Neural cell (in vitro differentiated cells): ENCODE results near the gene KCNK13. TPM values are rescaled to one million over a fixed set of nuclear protein-coding genes. Genes with fewer than 3 reads are reported as not detected.

Experiments used
- H2AFZ ChIP-seq: fragments of 200-600, 300-800 bp; sonication (generic), shearing (Covaris generic); 2 replicates; pipeline ENCODE4 v1.6.0; 2014; ENCODE audit warnings: low read depth, mild to moderate bottlenecking, antibody characterized with exemption, low read length, moderate library complexity
- H3F3A ChIP-seq: fragments of 200-600 bp; shearing (Covaris generic); 2 replicates; pipeline ENCODE4 v1.6.1; 2016; ENCODE audit warnings: mild to moderate bottlenecking, moderate library complexity, mixed read lengths, antibody characterized with exemption, low read length; ENCODE audit not compliant: insufficient read depth, poor library complexity, severe bottlenecking
- H3K27ac ChIP-seq: fragments of 200-600, 300-800 bp; sonication (generic), shearing (Covaris generic); 2 replicates; pipeline ENCODE4 v1.5.1; 2014; ENCODE audit warnings: mild to moderate bottlenecking, low read length, moderate library complexity
- H3K27me3 ChIP-seq: fragments of 300-800, 200-600 bp; sonication (generic), shearing (Covaris generic); 2 replicates; pipeline ENCODE4 v1.6.0; 2014; ENCODE audit warnings: mild to moderate bottlenecking, low read depth, low read length, moderate library complexity; ENCODE audit not compliant: insufficient read depth
- H3K36me3 ChIP-seq: fragments of 300-800, 200-600 bp; sonication (generic), shearing (Covaris generic); 2 replicates; pipeline ENCODE4 v1.5.1; 2014; ENCODE audit warnings: mild to moderate bottlenecking, antibody characterized with exemption, low read length, moderate library complexity; ENCODE audit not compliant: insufficient read depth
- H3K4me2 ChIP-seq: fragments of 300-800, 200-600 bp; sonication (generic), shearing (Covaris generic); 2 replicates; pipeline ENCODE4 v1.6.0; 2014; ENCODE audit warnings: mild to moderate bottlenecking, low read length
- H3K4me3 ChIP-seq: fragments of 300-800, 200-600 bp; sonication (generic), shearing (Covaris generic); 2 replicates; pipeline ENCODE4 v1.5.1; 2014; ENCODE audit warnings: mild to moderate bottlenecking, low read length, moderate library complexity
- H3K79me2 ChIP-seq: fragments of 200-600 bp; shearing (Covaris generic); replicated peaks from 2 replicates; pipeline ENCODE4 v1.6.0; 2014; ENCODE audit warnings: mild to moderate bottlenecking, low read length, moderate library complexity; ENCODE audit not compliant: insufficient read depth
- H3K9ac ChIP-seq: fragments of 300-800, 200-600 bp; sonication (generic), shearing (Covaris generic); 2 replicates; pipeline ENCODE4 v1.6.1; 2016; ENCODE audit warnings: mild to moderate bottlenecking, low read length, mixed read lengths
- H3K9me2 ChIP-seq: fragments of 200-600 bp; shearing (Covaris generic); 2 replicates; pipeline ENCODE4 v1.6.1; 2016; ENCODE audit warnings: mild to moderate bottlenecking, low read length, mixed read lengths; ENCODE audit not compliant: insufficient read depth
- H3K9me3 ChIP-seq: fragments of 200-600, 300-800 bp; sonication (generic), shearing (Covaris generic); 2 replicates; pipeline ENCODE4 v1.6.1; 2016; ENCODE audit warnings: mild to moderate bottlenecking, mixed run types, low read length, moderate library complexity, mixed read lengths
- H4K20me1 ChIP-seq: fragments of 200-600 bp; shearing (Covaris generic); 2 replicates; pipeline ENCODE4 v1.6.1; 2016; ENCODE audit warnings: mild to moderate bottlenecking, mixed run types; ENCODE audit not compliant: insufficient read depth
- EP300 ChIP-seq: fragments of 450-650 bp; conservative IDR thresholded peaks from 2 replicates; pipeline ENCODE4 v1.6.1; 2014; ENCODE audit warnings: antibody characterized with exemption, mild to moderate bottlenecking, moderate library complexity; ENCODE audit not compliant: poor library complexity, severe bottlenecking
- EZH2 ChIP-seq: fragments of 200-600, 300-800 bp; shearing (Covaris generic), sonication (generic); IDR thresholded peaks from 2 replicates; pipeline ENCODE4 v1.6.1; 2014; ENCODE audit warnings: antibody characterized with exemption, low read length, borderline replicate concordance, mild to moderate bottlenecking; ENCODE audit not compliant: insufficient read depth, poor library complexity, severe bottlenecking
- MXI1 ChIP-seq: fragments of 450-650 bp; conservative IDR thresholded peaks from 2 replicates; pipeline ENCODE4 v1.6.1; 2014; ENCODE audit warnings: antibody characterized with exemption, mild to moderate bottlenecking; ENCODE audit not compliant: poor library complexity, severe bottlenecking
- POLR2AphosphoS5 ChIP-seq: IDR thresholded peaks from 2 replicates; pipeline ENCODE4 v1.6.1; 2012
- RAD21 ChIP-seq: fragments of 450-650 bp; conservative IDR thresholded peaks from 2 replicates; pipeline ENCODE4 v1.6.1; 2014; ENCODE audit warnings: antibody characterized with exemption, mild to moderate bottlenecking, moderate library complexity
- SMC3 ChIP-seq: fragments of 450-650 bp; conservative IDR thresholded peaks from 2 replicates; pipeline ENCODE4 v1.6.1; 2014; ENCODE audit warnings: antibody characterized with exemption, mild to moderate bottlenecking, moderate library complexity; ENCODE audit not compliant: poor library complexity
- TAF1 ChIP-seq: IDR thresholded peaks from 2 replicates; pipeline ENCODE4 v1.6.1; 2012; ENCODE audit warnings: low read depth
- polyA plus RNA-seq: library from polyadenylated mRNA; depleted of rRNA; stranded (reverse); fragments of >200 nt; gene quantifications from 2 replicates; pipeline ENCODE4 v1.2.3, GENCODE V29; 2014
- TF ChIP-seq, protein P1 (sequence below): fragments of 450-650 bp; IDR thresholded peaks from 2 replicates; pipeline ENCODE4 v1.5.1; 2014; ENCODE audit warnings: antibody characterized with exemption, mild to moderate bottlenecking, moderate library complexity; ENCODE audit not compliant: poor library complexity, severe bottlenecking
- TF ChIP-seq, protein P2 (sequence below): IDR thresholded peaks from 2 replicates; pipeline ENCODE4 v1.6.1; 2012; ENCODE audit warnings: borderline replicate concordance

Gene KCNK13
- polyA plus RNA-seq, 1 donor from 2014 or later: 0.11 TPM

DNA sequence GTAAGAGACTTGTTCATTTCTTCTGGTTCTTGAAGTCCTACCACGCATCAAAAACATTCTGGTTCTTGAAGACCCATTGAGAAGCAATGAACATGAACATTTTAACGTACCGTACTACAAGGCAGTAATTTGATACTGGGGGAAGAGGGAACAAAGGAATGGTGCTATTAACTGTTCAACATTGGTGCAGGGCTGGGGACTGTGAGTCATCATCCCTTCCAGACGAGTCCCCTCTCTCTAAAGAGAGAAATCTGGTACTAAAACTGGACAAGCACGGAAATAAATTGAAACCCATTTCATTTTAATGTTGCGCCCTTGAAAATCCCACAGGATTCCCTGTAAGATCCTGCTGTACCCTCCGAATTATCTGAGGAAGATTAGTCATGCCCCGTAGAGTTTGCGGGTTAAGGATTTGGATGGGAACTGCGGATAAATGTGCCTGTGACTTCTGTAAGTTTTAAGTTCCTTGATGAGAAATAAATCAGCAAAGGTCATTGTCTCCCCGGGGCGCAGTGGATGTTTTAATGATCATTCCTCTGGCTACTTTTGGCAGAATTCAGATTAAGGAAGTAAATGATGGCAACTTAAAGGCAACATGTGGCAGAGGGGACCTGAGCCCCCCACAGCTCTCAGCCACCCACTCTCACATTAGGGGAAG is 78.6 kb downstream of the KCNK13 start:
- H3K27me3 ChIP-seq: no peaks in the 10 kb centered on the region
- H3K9me3 ChIP-seq: no peaks in the 10 kb centered on the region
- no peak overlapping the region for H3K9ac ChIP-seq
- no peak for TF ChIP-seq TAF1
- TF ChIP-seq SMC3: no peak
- no peak for TF ChIP-seq MXI1
- TF ChIP-seq, protein P1, sequence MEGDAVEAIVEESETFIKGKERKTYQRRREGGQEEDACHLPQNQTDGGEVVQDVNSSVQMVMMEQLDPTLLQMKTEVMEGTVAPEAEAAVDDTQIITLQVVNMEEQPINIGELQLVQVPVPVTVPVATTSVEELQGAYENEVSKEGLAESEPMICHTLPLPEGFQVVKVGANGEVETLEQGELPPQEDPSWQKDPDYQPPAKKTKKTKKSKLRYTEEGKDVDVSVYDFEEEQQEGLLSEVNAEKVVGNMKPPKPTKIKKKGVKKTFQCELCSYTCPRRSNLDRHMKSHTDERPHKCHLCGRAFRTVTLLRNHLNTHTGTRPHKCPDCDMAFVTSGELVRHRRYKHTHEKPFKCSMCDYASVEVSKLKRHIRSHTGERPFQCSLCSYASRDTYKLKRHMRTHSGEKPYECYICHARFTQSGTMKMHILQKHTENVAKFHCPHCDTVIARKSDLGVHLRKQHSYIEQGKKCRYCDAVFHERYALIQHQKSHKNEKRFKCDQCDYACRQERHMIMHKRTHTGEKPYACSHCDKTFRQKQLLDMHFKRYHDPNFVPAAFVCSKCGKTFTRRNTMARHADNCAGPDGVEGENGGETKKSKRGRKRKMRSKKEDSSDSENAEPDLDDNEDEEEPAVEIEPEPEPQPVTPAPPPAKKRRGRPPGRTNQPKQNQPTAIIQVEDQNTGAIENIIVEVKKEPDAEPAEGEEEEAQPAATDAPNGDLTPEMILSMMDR: no peak
- TF ChIP-seq RAD21: no peak
- no peak for TF ChIP-seq EZH2
- TF ChIP-seq POLR2AphosphoS5: no peak
- TF ChIP-seq, protein P2, sequence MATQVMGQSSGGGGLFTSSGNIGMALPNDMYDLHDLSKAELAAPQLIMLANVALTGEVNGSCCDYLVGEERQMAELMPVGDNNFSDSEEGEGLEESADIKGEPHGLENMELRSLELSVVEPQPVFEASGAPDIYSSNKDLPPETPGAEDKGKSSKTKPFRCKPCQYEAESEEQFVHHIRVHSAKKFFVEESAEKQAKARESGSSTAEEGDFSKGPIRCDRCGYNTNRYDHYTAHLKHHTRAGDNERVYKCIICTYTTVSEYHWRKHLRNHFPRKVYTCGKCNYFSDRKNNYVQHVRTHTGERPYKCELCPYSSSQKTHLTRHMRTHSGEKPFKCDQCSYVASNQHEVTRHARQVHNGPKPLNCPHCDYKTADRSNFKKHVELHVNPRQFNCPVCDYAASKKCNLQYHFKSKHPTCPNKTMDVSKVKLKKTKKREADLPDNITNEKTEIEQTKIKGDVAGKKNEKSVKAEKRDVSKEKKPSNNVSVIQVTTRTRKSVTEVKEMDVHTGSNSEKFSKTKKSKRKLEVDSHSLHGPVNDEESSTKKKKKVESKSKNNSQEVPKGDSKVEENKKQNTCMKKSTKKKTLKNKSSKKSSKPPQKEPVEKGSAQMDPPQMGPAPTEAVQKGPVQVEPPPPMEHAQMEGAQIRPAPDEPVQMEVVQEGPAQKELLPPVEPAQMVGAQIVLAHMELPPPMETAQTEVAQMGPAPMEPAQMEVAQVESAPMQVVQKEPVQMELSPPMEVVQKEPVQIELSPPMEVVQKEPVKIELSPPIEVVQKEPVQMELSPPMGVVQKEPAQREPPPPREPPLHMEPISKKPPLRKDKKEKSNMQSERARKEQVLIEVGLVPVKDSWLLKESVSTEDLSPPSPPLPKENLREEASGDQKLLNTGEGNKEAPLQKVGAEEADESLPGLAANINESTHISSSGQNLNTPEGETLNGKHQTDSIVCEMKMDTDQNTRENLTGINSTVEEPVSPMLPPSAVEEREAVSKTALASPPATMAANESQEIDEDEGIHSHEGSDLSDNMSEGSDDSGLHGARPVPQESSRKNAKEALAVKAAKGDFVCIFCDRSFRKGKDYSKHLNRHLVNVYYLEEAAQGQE: no peak
- no peak for TF ChIP-seq EP300
- H3F3A ChIP-seq: no peaks in the 10 kb centered on the region
- no peaks in the 10 kb centered on the region for H3K36me3 ChIP-seq
- no peak overlapping the region for H3K4me3 ChIP-seq
- no peak overlapping the region for H3K4me2 ChIP-seq
- no peaks in the 10 kb centered on the region for H3K9me2 ChIP-seq
- no peaks in the 10 kb centered on the region for H3K79me2 ChIP-seq
- no peak overlapping the region for H3K27ac ChIP-seq
- no peak overlapping the region for H2AFZ ChIP-seq
- H4K20me1 ChIP-seq: no peaks in the 10 kb centered on the region

DNA sequence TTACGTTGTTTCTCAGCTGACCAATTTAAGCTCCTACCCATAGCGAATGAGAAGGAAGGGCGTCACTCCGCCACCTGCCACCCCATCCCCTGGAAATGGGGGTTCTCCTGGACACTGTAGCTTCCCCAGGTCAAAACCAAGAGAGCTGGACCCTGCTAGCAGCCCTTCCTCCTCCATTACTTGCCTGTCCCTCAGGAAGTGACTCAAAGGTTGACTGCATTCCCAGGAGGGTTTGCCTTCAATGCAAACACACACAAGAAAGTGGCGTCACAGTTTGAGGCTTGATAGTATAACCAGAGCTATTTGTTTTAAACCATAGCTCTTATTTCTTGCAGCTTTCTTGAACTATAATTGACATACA is 79.1 kb downstream of the KCNK13 start:
- H2AFZ ChIP-seq: no peak overlapping the region
- H3K9ac ChIP-seq: no peak overlapping the region
- H3K36me3 ChIP-seq: no peaks in the 10 kb centered on the region
- no peak overlapping the region for H3K4me3 ChIP-seq
- H3K27ac ChIP-seq: no peak overlapping the region
- H3K9me2 ChIP-seq: no peaks in the 10 kb centered on the region
- H3K27me3 ChIP-seq: no peaks in the 10 kb centered on the region
- no peaks in the 10 kb centered on the region for H3K79me2 ChIP-seq
- H3K9me3 ChIP-seq: no peaks in the 10 kb centered on the region
- H3K4me2 ChIP-seq: no peak overlapping the region
- no peaks in the 10 kb centered on the region for H3F3A ChIP-seq
- TF ChIP-seq MXI1 (no peak), EP300 (no peak), SMC3 (no peak), EZH2 (no peak), RAD21 (no peak), TAF1 (no peak), POLR2AphosphoS5 (no peak)
- TF ChIP-seq, protein P1: no peak
- TF ChIP-seq, protein P2: no peak
- no peaks in the 10 kb centered on the region for H4K20me1 ChIP-seq
